GM12891 (cell line): ENCODE data around the gene CLCF1.

Experiments
- POLR2A ChIP-seq: IDR thresholded peaks from 2 replicates; pipeline ENCODE4 v1.6.1; 2011; ENCODE audit warnings: low read depth, low read length, control low read depth
- POLR2AphosphoS5 ChIP-seq: IDR thresholded peaks from 2 replicates; pipeline ENCODE4 v1.6.1; 2011; ENCODE audit warnings: low read depth, low read length, control low read depth
- SPI1 ChIP-seq: IDR thresholded peaks from 2 replicates; pipeline ENCODE4 v1.6.1; 2011; ENCODE audit warnings: low read depth, low read length, control low read depth
- TAF1 ChIP-seq: IDR thresholded peaks from 2 replicates; pipeline ENCODE4 v1.6.1; 2011; ENCODE audit warnings: low read depth, low read length, control low read depth

GRCh38 chr11:67349457-67349856 is 23.9 kb downstream of the CLCF1 start:
- TF ChIP-seq POLR2A = no peak
- TF ChIP-seq POLR2AphosphoS5 = no peak
- TF ChIP-seq SPI1 = no peak
- no peak for TF ChIP-seq TAF1
